ENCODE measurements around the gene GSE1.

GSE1 gene

DNA sequence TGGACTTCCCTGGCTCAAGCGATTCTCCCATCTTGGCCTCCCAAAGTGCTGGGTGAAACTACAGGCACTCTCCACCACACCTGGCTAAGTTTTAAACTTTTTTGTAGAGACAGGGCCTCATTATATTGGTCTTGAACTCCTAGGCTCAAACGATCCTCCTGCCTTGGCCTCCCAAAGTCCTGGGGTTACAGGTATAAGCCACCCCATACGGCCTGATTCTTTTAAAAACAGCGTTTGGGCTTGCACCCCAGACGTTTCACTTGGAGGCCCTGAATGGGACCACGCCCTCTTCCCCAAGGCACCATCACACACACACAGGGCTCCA, 105.0 kb downstream of the GSE1 start:
- no peak for DNase-seq (ENCODE audit: extremely low spot score)
- TF ChIP-seq LEF1 (IDR thresholded peaks at IDR 0.05; ENCODE audit: borderline replicate concordance) (no peak), FOXK2 (IDR thresholded peaks at IDR 0.05) (no peak), ARNT (IDR thresholded peaks at IDR 0.05) (no peak), BHLHE40 (IDR thresholded peaks at IDR 0.05; ENCODE audit: borderline replicate concordance) (no peak), L3MBTL2 (conservative IDR thresholded peaks at IDR 0.05) (no peak), CTBP1 (IDR thresholded peaks at IDR 0.05; ENCODE audit: borderline replicate concordance) (no peak), HDGF (IDR thresholded peaks at IDR 0.05; ENCODE audit: borderline replicate concordance) (no peak)
- ChIA-PET POLR2A (no interaction called here), CTCF (interaction anchor here (0.6 to 2.7 kb wide), 8 partner anchors 15 to 1211 kb away, joined by 3 to 13 read pairs (median 3); no protein-coding TSS in a partner anchor)

DNA sequence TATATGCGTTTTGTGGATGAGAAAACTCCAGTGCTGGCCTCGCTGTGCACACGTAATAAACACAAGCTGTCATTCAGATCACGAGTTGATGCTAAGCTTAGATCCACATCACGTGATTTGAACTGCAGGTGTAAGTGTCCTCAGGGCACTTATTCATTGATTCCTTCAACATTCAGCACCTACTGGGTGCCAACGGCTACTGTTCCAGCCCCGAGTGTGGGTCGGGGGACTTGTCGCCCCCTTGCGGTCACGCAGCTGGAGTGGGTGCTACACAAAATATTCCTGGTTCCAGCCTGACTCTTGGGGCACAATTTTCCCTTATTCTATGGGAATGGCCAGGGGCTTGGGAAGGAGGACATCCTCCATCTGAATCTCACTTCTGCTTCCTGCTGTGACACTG, 105.6 kb downstream of the GSE1 start:
- CTCF ChIA-PET: interaction anchor here (0.7 to 1.7 kb wide), 6 partner anchors 13 to 421 kb away, joined by 3 to 4 read pairs (median 3); no protein-coding TSS in a partner anchor
- DNase-seq (ENCODE audit: extremely low spot score): peak; percentile 61
- TF ChIP-seq LEF1 (IDR thresholded peaks at IDR 0.05; ENCODE audit: borderline replicate concordance) (no peak), ELF4 (IDR thresholded peaks at IDR 0.05) (no peak), L3MBTL2 (conservative IDR thresholded peaks at IDR 0.05) (no peak), FOXM1 (IDR thresholded peaks at IDR 0.05; ENCODE audit: borderline replicate concordance) (no peak), FOXK2 (IDR thresholded peaks at IDR 0.05) (no peak), SUZ12 (IDR thresholded peaks at IDR 0.05) (no peak), SP1 (IDR thresholded peaks at IDR 0.05) (no peak), NFRKB (IDR thresholded peaks at IDR 0.05) (no peak), HDGF (IDR thresholded peaks at IDR 0.05; ENCODE audit: borderline replicate concordance) (no peak), CTBP1 (IDR thresholded peaks at IDR 0.05; ENCODE audit: borderline replicate concordance) (no peak), ARNT (IDR thresholded peaks at IDR 0.05) (no peak), TARDBP (IDR thresholded peaks at IDR 0.05) (no peak), BHLHE40 (IDR thresholded peaks at IDR 0.05; ENCODE audit: borderline replicate concordance) (no peak), ZNF384 (IDR thresholded peaks at IDR 0.05) (no peak)
- TF ChIP-seq, protein P1, sequence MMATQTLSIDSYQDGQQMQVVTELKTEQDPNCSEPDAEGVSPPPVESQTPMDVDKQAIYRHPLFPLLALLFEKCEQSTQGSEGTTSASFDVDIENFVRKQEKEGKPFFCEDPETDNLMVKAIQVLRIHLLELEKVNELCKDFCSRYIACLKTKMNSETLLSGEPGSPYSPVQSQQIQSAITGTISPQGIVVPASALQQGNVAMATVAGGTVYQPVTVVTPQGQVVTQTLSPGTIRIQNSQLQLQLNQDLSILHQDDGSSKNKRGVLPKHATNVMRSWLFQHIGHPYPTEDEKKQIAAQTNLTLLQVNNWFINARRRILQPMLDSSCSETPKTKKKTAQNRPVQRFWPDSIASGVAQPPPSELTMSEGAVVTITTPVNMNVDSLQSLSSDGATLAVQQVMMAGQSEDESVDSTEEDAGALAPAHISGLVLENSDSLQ (IDR thresholded peaks at IDR 0.05): no peak
- POLR2A ChIA-PET: no interaction called here

DNA sequence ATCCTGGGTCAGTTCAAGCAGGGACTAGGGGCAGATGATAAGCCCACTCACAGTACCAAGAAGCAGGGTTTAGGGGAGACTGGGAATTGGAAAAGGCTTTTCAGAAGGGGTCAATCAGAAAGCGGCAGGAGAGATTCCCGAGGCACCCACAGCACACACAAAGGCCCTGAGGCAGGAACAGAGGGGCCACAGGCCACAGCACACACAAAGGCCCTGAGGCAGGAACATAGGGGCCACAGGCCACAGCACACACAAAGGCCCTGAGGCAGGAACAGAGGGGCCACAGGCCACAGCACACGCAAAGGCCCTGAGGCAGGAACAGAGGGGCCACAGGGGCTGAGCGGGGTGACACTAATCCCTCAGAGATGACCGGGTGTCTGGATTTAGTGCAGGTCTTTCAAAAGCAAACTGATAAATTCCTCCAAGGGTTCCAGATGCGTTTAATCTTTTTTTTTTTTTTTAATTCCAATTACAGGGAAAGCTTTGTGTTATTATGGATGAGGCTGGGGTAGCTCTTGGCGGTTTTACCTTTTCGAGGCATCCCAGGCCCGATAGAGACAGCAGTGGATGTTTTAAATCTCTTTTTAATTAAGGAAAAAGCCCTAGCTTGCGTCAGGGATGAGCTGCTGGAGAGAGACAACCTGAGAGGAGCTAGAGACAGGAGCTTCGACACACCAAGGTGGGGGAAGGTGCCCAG, 106.6 kb downstream of the GSE1 start:
- no peak for DNase-seq (ENCODE audit: extremely low spot score)
- CTCF ChIA-PET: interaction anchor here (0.7 to 1.7 kb wide), 5 partner anchors 12 to 338 kb away, joined by 3 to 4 read pairs (median 3); no protein-coding TSS in a partner anchor
- TF ChIP-seq, protein P1 (IDR thresholded peaks at IDR 0.05): no peak
- TF ChIP-seq SUZ12 (IDR thresholded peaks at IDR 0.05): no peak
- POLR2A ChIA-PET: no interaction called here

DNA sequence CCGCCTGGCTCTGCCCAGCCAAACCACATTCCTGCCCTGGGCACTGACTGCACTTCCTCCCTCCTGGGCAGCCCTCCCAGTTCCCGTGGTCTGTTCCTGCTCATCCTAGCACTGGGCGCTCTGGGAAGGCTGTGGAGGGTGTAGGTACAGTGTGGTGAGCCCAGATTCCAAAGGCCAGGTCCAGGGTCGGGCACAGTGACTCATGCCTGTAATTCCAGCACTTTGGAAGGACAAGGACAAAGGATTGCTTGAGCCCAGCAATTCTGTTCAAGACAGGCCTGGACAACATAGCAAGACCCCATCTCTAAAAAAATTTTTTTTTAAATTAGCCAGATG, 107.1 kb downstream of the GSE1 start:
- no peak for DNase-seq (ENCODE audit: extremely low spot score)
- TF ChIP-seq BHLHE40 (IDR thresholded peaks at IDR 0.05; ENCODE audit: borderline replicate concordance) (no peak), SP1 (IDR thresholded peaks at IDR 0.05) (no peak), NFRKB (IDR thresholded peaks at IDR 0.05) (no peak), SUZ12 (IDR thresholded peaks at IDR 0.05) (no peak), LEF1 (IDR thresholded peaks at IDR 0.05; ENCODE audit: borderline replicate concordance) (no peak), L3MBTL2 (conservative IDR thresholded peaks at IDR 0.05) (no peak), FOXK2 (IDR thresholded peaks at IDR 0.05) (no peak), CTBP1 (IDR thresholded peaks at IDR 0.05; ENCODE audit: borderline replicate concordance) (no peak), HDGF (IDR thresholded peaks at IDR 0.05; ENCODE audit: borderline replicate concordance) (no peak)
- TF ChIP-seq, protein P1 (IDR thresholded peaks at IDR 0.05): no peak
- ChIA-PET CTCF (interaction anchor here (0.7 to 1.7 kb wide), 3 partner anchors 11 to 338 kb away, joined by 3 to 4 read pairs (median 4); no protein-coding TSS in a partner anchor), POLR2A (no interaction called here)

DNA sequence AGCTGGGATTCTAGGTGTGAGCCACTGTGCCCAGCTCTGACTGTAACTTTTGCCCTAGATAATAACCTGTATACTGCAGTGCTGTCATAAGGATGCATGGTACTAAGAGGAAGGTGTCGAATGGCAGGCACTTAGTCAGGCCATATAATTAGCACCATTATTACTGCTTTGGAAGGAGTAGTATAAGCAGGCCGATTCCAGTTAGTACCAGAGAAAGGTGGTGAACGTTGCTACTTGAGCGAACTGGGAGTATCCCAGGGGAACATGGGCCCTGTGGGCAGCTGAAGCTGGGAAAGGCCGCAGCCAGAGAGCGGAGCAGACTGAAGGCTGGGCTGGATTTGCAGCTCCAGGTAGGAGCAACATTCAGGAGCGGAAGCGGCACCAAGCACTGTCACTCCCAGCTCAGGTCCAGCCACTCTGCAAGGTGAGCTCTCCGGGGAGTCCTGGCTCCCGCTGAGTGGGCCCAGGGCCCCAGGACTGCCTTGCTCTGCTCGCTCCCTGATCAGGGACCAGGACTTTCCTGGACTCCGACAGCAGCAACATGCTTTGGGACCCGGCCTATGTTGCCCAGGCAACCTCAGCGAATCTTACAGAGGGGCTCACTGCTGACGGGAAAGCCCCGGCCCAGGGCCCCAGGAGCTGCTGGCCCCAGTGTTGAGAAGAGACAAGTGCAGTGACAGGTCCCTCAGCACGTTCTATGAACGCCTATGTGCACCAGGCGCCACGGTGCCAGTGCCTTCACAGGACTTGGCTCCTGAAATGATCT, 109.2 kb downstream of the GSE1 start:
- ChIA-PET POLR2A (no interaction called here), CTCF (no interaction called here)
- no peak for TF ChIP-seq CTBP1 (IDR thresholded peaks at IDR 0.05; ENCODE audit: borderline replicate concordance)
- no peak for TF ChIP-seq TARDBP (IDR thresholded peaks at IDR 0.05)
- TF ChIP-seq HDGF (IDR thresholded peaks at IDR 0.05; ENCODE audit: borderline replicate concordance): no peak
- no peak for TF ChIP-seq LEF1 (IDR thresholded peaks at IDR 0.05; ENCODE audit: borderline replicate concordance)
- no peak for TF ChIP-seq FOXK2 (IDR thresholded peaks at IDR 0.05)
- TF ChIP-seq L3MBTL2 (conservative IDR thresholded peaks at IDR 0.05): no peak
- TF ChIP-seq, protein P1 (IDR thresholded peaks at IDR 0.05): no peak
- no peak for TF ChIP-seq ZNF384 (IDR thresholded peaks at IDR 0.05)
- no peak for TF ChIP-seq ARNT (IDR thresholded peaks at IDR 0.05)
- TF ChIP-seq SP1 (IDR thresholded peaks at IDR 0.05): no peak
- no peak for TF ChIP-seq FOXA1 (IDR thresholded peaks at IDR 0.05)
- TF ChIP-seq BHLHE40 (IDR thresholded peaks at IDR 0.05; ENCODE audit: borderline replicate concordance): no peak
- TF ChIP-seq FOXM1 (IDR thresholded peaks at IDR 0.05; ENCODE audit: borderline replicate concordance): no peak
- TF ChIP-seq NFRKB (IDR thresholded peaks at IDR 0.05): no peak
- no peak for TF ChIP-seq ELF4 (IDR thresholded peaks at IDR 0.05)
- TF ChIP-seq SUZ12 (IDR thresholded peaks at IDR 0.05): no peak
- no peak for DNase-seq (ENCODE audit: extremely low spot score)
